Esophagus squamous epithelium (tissue), 5 donors: ENCODE measurements around the gene PLXNB1. TPM values are rescaled to one million over a fixed set of nuclear protein-coding genes. Genes with fewer than 3 reads are reported as not detected.

Source experiments
- DNase-seq: peaks from one replicate; lab custom pipeline; 2025; lab: John Stamatoyannopoulos, UW
- H3K27ac ChIP-seq, 4 donors: fragments of 200-600 bp; sonication (generic); one replicate each; pipeline ENCODE4 v1.5.1; 2016 to 2019; ENCODE audit warnings: mild to moderate bottlenecking in 1 of 4
- H3K27me3 ChIP-seq, 4 donors: fragments of 200-600 bp; sonication (generic); 1 replicate in 3 of 4; 2 replicates in 1 of 4; pipeline versions ENCODE4 v1.5.1 to v1.6.0; 2017 to 2021; ENCODE audit warnings: antibody characterized with exemption in 1 of 4
- H3K36me3 ChIP-seq, 3 donors: fragments of 200-600 bp; sonication (generic); one replicate each; pipeline ENCODE4 v1.5.1; 2016 to 2019
- H3K4me1 ChIP-seq, 3 donors: fragments of 200-600 bp; sonication (generic); one replicate each; pipeline ENCODE4 v1.5.1; 2017 to 2019
- H3K4me3 ChIP-seq, 4 donors: fragments of 200-600 bp; sonication (generic); 1 replicate in 3 of 4; 2 replicates in 1 of 4; pipeline ENCODE4 v1.5.1; 2016 to 2019; ENCODE audit warnings: mild to moderate bottlenecking in 2 of 4, moderate library complexity in 1 of 4
- H3K9me3 ChIP-seq, 3 donors: fragments of 200-600 bp; sonication (generic); one replicate each; pipeline ENCODE4 v1.5.1; 2016 to 2019
- POLR2A ChIP-seq, 4 donors: fragments of 450-650 bp; IDR thresholded peaks; one replicate each; pipeline ENCODE4 v1.6.1; 2017; ENCODE audit warnings: antibody characterized with exemption in 4 of 4, mild to moderate bottlenecking in 4 of 4, moderate library complexity in 3 of 4
- WGBS, 2 donors: methylation state at CpG; one replicate each; pipeline ENCODE4 v1.1.5; 2018; 5-methylcytosine and 5-hydroxymethylcytosine counted together
- intact Hi-C: fragments of 100-400 bp; cut with DNase I; formaldehyde crosslinking; loops from one replicate; pipeline ENCODE4 v1.15.0; 2022
- small RNA-seq, 4 donors: library from RNA; depleted of rRNA; stranded (forward); fragments of <200 nt; gene quantifications; one replicate each; pipeline ENCODE3, GENCODE V24; 2016
- total RNA-seq, 4 donors: library from RNA; depleted of rRNA; stranded (reverse); fragments of >200 nt; gene quantifications; one replicate each; pipeline ENCODE4 v1.1.0, GENCODE V29; 2016
- TF ChIP-seq, protein P1 (sequence below), 6 experiments: fragments of 450-650 bp in 4 of 6; fragments of 200-600 bp in 2 of 6; sonication (generic) in 2 of 6; IDR thresholded peaks; one replicate each; pipeline ENCODE4 v1.5.1; 2016 to 2019; ENCODE audit warnings: antibody characterized with exemption in 6 of 6, mild to moderate bottlenecking in 4 of 6, moderate library complexity in 4 of 6
- donor health status: DM: yes; HTN: yes; CAD: no.

Gene PLXNB1
- total RNA-seq, 4 donors from 2014 or later = 57.7 to 215 (median 128) TPM

DNA sequence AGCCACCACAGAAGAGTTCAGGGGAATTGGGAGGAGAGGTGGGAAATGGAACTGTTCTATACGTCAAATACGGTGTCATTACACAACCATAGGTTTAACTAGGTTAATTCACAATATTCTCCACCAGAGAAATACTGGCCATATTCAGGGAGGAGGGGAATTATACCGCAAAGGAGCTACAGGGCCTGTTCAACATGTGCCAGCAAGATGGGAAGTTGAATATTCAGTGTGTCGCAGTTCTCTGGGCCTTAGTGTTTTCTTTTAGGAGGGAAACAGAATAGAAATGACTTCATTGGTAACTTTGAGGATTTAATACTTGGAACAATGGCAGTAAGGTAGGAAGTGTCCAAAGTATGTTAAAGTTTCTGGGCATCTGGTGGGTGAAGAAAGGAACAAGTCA is 75.9 kb downstream of the PLXNB1 start:
- Histone ChIP-seq H3K9me3 (no peaks in the 10 kb centered on the region), H3K27ac (no peak overlapping the region), H3K27me3 (peaks cover 0 to 32% (median 0%) of the 10 kb centered on the region in 4 donors), H3K4me1 (peaks cover 0 to 11% (median 0%) of the 10 kb centered on the region in 3 donors), H3K4me3 (no peak overlapping the region), H3K36me3 (no peaks in the 10 kb centered on the region)
- WGBS, 2 donors = 78% methylated on average over 4 of the region's 4 CpGs
- DNase-seq = no peak
- TF ChIP-seq, protein P1, sequence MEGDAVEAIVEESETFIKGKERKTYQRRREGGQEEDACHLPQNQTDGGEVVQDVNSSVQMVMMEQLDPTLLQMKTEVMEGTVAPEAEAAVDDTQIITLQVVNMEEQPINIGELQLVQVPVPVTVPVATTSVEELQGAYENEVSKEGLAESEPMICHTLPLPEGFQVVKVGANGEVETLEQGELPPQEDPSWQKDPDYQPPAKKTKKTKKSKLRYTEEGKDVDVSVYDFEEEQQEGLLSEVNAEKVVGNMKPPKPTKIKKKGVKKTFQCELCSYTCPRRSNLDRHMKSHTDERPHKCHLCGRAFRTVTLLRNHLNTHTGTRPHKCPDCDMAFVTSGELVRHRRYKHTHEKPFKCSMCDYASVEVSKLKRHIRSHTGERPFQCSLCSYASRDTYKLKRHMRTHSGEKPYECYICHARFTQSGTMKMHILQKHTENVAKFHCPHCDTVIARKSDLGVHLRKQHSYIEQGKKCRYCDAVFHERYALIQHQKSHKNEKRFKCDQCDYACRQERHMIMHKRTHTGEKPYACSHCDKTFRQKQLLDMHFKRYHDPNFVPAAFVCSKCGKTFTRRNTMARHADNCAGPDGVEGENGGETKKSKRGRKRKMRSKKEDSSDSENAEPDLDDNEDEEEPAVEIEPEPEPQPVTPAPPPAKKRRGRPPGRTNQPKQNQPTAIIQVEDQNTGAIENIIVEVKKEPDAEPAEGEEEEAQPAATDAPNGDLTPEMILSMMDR (IDR thresholded peaks at IDR 0.05) = no peak
- TF ChIP-seq POLR2A (IDR thresholded peaks at IDR 0.05) = no peak
- intact Hi-C loops = no loop called here

Small RNAs within 50 kb of the gene (small RNA-seq; reads per million reads assigned to genes)
- 0 reads per million in 4 donors for gene RN7SL321P

Other genes starting within 250 kb of the PLXNB1 start
- 10 to 100 TPM in 1 of 4 donors, 1 to 10 TPM in 3; 2.7 to 14.2 (median 7.0) TPM for gene CDC25A, start 241.7 kb downstream of the PLXNB1 start, total RNA-seq
- under 1 TPM in 1 of 4 donors, not detected in 3; 0.76 TPM for gene CAMP, start 206.6 kb downstream of the PLXNB1 start, total RNA-seq
- gene ZNF589, start 189.0 kb downstream of the PLXNB1 start, total RNA-seq = 10 to 100 TPM in 2 of 4 donors, 1 to 10 TPM in 2; 6.4 to 15.6 (median 10.8) TPM
- 10 to 100 TPM; 25.9 to 30.7 (median 27.2) TPM for gene NME6, start 128.7 kb downstream of the PLXNB1 start, total RNA-seq
- not detected for gene SPINK8, start 96.4 kb downstream of the PLXNB1 start, total RNA-seq
- not detected for gene FBXW12, start 57.9 kb downstream of the PLXNB1 start, total RNA-seq
- 10 to 100 TPM; 15.1 to 31.3 (median 18.2) TPM for gene CCDC51, start 10.0 kb upstream of the PLXNB1 start, total RNA-seq
- 100 to 1,000 TPM; 293 to 431 (median 357) TPM for gene TMA7, start 10.2 kb upstream of the PLXNB1 start, total RNA-seq
- 1 to 10 TPM; 4.8 to 8.9 (median 7.1) TPM for gene ATRIP, start 16.7 kb upstream of the PLXNB1 start, total RNA-seq
- 100 to 1,000 TPM in 2 of 4 donors, 10 to 100 TPM in 2; 71.8 to 138 (median 115) TPM for gene SHISA5, start 74.1 kb upstream of the PLXNB1 start, total RNA-seq
- 10 to 100 TPM in 1 of 4 donors, 1 to 10 TPM in 3; 6.7 to 10.2 (median 8.0) TPM for gene PFKFB4, start 126.7 kb upstream of the PLXNB1 start, total RNA-seq
- gene UCN2, start 133.7 kb upstream of the PLXNB1 start, total RNA-seq = 1 to 10 TPM; 2.6 to 5.3 (median 3.4) TPM
- 100 to 1,000 TPM in 1 of 4 donors, 10 to 100 TPM in 3; 52.8 to 125 (median 69.0) TPM for gene COL7A1, start 165.2 kb upstream of the PLXNB1 start, total RNA-seq
- 100 to 1,000 TPM; 213 to 471 (median 356) TPM for gene UQCRC1, start 179.6 kb upstream of the PLXNB1 start, total RNA-seq
- not detected for gene TMEM89, start 191.7 kb upstream of the PLXNB1 start, total RNA-seq
- gene SLC26A6, start 205.4 kb upstream of the PLXNB1 start, total RNA-seq = 1 to 10 TPM; 7.7 to 9.4 (median 9.0) TPM
- gene CELSR3, start 232.8 kb upstream of the PLXNB1 start, total RNA-seq = under 1 TPM; 0.31 to 0.76 (median 0.45) TPM